H1 (cell line): ENCODE data around the gene FAM149B1. TPM values are rescaled to one million over a fixed set of nuclear protein-coding genes. Genes with fewer than 3 reads are reported as not detected.

Experiments
- CTCF ChIA-PET: fragments of 300-600 bp; sonication (Branson Sonifier 250); formaldehyde crosslinking; loops from one replicate; lab custom pipeline; 2021; ENCODE audit not compliant: partially characterized antibody; lab: Charles Lee
- POLR2A ChIA-PET: fragments of 300-600 bp; sonication (Branson Sonifier 250); formaldehyde crosslinking; loops from one replicate; lab custom pipeline; 2021; ENCODE audit warnings: inconsistent platforms; ENCODE audit not compliant: partially characterized antibody; lab: Charles Lee
- DNase-seq, 2 experiments: peaks; one replicate each; pipeline versions ENCODE4 v3.0.0 to v3.0.0-alpha.2; 2010 to 2022; ENCODE audit warnings: low spot score in 2 of 2, low read depth in 1 of 2, mixed read lengths in 1 of 2
- FAIRE-seq: peaks from 2 replicates; lab custom pipeline; 2011; peaks lifted over from hg19 to GRCh38; lab: Jason Lieb, UNC
- H2AFZ ChIP-seq: 2 replicates; pipeline ENCODE4 v1.8.1; 2012; ENCODE audit warnings: low read length, inconsistent platforms
- H2AK5ac ChIP-seq: 2 replicates; pipeline ENCODE4 v1.6.1; 2013; ENCODE audit warnings: low read depth, low read length
- H2BK120ac ChIP-seq: replicated peaks from 2 replicates; pipeline ENCODE3; 2013; ENCODE audit warnings: low read depth, low read length, inconsistent platforms
- H2BK12ac ChIP-seq: 2 replicates; pipeline ENCODE4 v1.6.1; 2013; ENCODE audit warnings: low read depth, low read length
- H2BK15ac ChIP-seq: 2 replicates; pipeline ENCODE4 v1.6.1; 2013; ENCODE audit warnings: low read length
- H2BK20ac ChIP-seq: 2 replicates; pipeline ENCODE4 v1.6.1; 2013; ENCODE audit warnings: low read length
- H2BK5ac ChIP-seq: 2 replicates; pipeline ENCODE4 v1.6.1; 2013; ENCODE audit warnings: low read depth, low read length
- H3K14ac ChIP-seq: 2 replicates; pipeline ENCODE4 v1.6.1; 2013; ENCODE audit warnings: inconsistent platforms; ENCODE audit not compliant: insufficient read length
- H3K18ac ChIP-seq: 2 replicates; pipeline ENCODE4 v1.6.1; 2013; ENCODE audit warnings: low read length; ENCODE audit errors: extremely low read depth
- H3K23ac ChIP-seq: 2 replicates; pipeline ENCODE4 v1.6.1; 2013; ENCODE audit warnings: inconsistent platforms; ENCODE audit not compliant: insufficient read length
- H3K23me2 ChIP-seq: 2 replicates; pipeline ENCODE4 v1.6.1; 2013; ENCODE audit warnings: low read depth, low read length
- H3K27ac ChIP-seq: 2 replicates; pipeline ENCODE4 v1.6.1; 2011; ENCODE audit warnings: low read depth, low read length, inconsistent platforms
- H3K27me3 ChIP-seq, 4 experiments: replicated peaks in 1 of 4; 1 replicate in 1 of 4; 2 replicates in 3 of 4; pipeline versions ENCODE4 v1.6.1 to v1.8.1; 2011 to 2013; ENCODE audit warnings: low read length in 3 of 4, mild to moderate bottlenecking in 3 of 4, inconsistent platforms in 2 of 4, mixed read lengths in 2 of 4, moderate library complexity in 1 of 4; ENCODE audit not compliant: control insufficient read depth in 3 of 4, insufficient read depth in 3 of 4; ENCODE audit errors: extremely low read depth in 1 of 4
- H3K36me3 ChIP-seq, 4 experiments: 2 replicates each; pipeline versions ENCODE4 v1.6.1 to v1.8.1; 2011 to 2013; ENCODE audit warnings: mild to moderate bottlenecking in 4 of 4, low read length in 3 of 4, moderate library complexity in 2 of 4, control low read depth in 1 of 4, inconsistent platforms in 1 of 4; ENCODE audit not compliant: insufficient read depth in 4 of 4, control insufficient read depth in 2 of 4
- H3K4ac ChIP-seq: replicated peaks from 2 replicates; pipeline ENCODE3; 2013; ENCODE audit warnings: low read length, low read depth, mixed read lengths, inconsistent platforms; ENCODE audit not compliant: insufficient read length
- H3K4me1 ChIP-seq, 4 experiments: replicated peaks in 1 of 4; 1 replicate in 1 of 4; 2 replicates in 3 of 4; pipeline versions ENCODE4 v1.6.1 to v1.8.1; 2011 to 2013; ENCODE audit warnings: low read length in 3 of 4, inconsistent platforms in 2 of 4, mixed read lengths in 1 of 4; ENCODE audit not compliant: insufficient read depth in 4 of 4, control insufficient read depth in 3 of 4
- H3K4me2 ChIP-seq, 2 experiments: 2 replicates each; pipeline versions ENCODE4 v1.6.1 to v1.8.1; 2011 to 2013; ENCODE audit warnings: low read depth in 2 of 2, low read length in 2 of 2, control low read depth in 1 of 2, inconsistent platforms in 1 of 2, mild to moderate bottlenecking in 1 of 2; ENCODE audit not compliant: insufficient read depth in 1 of 2
- H3K4me3 ChIP-seq, 4 experiments: fragments of 200-600, 300-600 bp in 1 of 4; sonication (generic), shearing (Covaris generic), sonication (Bioruptor Twin) in 1 of 4; 2 replicates each; pipeline versions ENCODE4 v1.5.1 to v1.8.1; 2011 to 2016; ENCODE audit warnings: low read length in 4 of 4, low read depth in 3 of 4, control low read depth in 2 of 4, inconsistent platforms in 2 of 4, mild to moderate bottlenecking in 2 of 4, mixed read lengths in 1 of 4, moderate library complexity in 1 of 4; ENCODE audit not compliant: insufficient read depth in 2 of 4; ENCODE audit errors: extremely low read depth in 1 of 4
- H3K56ac ChIP-seq: replicated peaks from 2 replicates; pipeline ENCODE3; 2013; ENCODE audit warnings: low read depth, mild to moderate bottlenecking, mixed read lengths, low read length, inconsistent platforms; ENCODE audit not compliant: insufficient read length
- H3K79me1 ChIP-seq: 2 replicates; pipeline ENCODE4 v1.6.1; 2013; ENCODE audit warnings: low read depth, low read length, control low read depth
- H3K79me2 ChIP-seq, 2 experiments: 2 replicates each; pipeline versions ENCODE4 v1.6.1 to v1.8.1; 2012 to 2013; ENCODE audit warnings: low read length in 2 of 2, mild to moderate bottlenecking in 2 of 2, inconsistent platforms in 1 of 2; ENCODE audit not compliant: insufficient read depth in 2 of 2, control insufficient read depth in 1 of 2
- H3K9ac ChIP-seq, 4 experiments: replicated peaks in 1 of 4; 1 replicate in 1 of 4; 2 replicates in 3 of 4; pipeline versions ENCODE4 v1.6.1 to v1.8.1; 2011 to 2013; ENCODE audit warnings: low read depth in 3 of 4, low read length in 3 of 4, control low read depth in 2 of 4, mild to moderate bottlenecking in 2 of 4, moderate library complexity in 2 of 4, inconsistent platforms in 1 of 4; ENCODE audit errors: extremely low read depth in 1 of 4
- H3K9me3 ChIP-seq, 2 experiments: 2 replicates each; pipeline versions ENCODE4 v1.6.1 to v1.8.1; 2012 to 2013; ENCODE audit warnings: mild to moderate bottlenecking in 2 of 2, moderate library complexity in 2 of 2, control low read depth in 1 of 2, inconsistent platforms in 1 of 2, low read depth in 1 of 2, low read length in 1 of 2, mixed read lengths in 1 of 2; ENCODE audit not compliant: insufficient read depth in 2 of 2
- H4K20me1 ChIP-seq, 2 experiments: replicated peaks in 1 of 2; 2 replicates each; pipeline versions ENCODE3 to v1.8.1; 2011 to 2013; ENCODE audit warnings: inconsistent platforms in 2 of 2, low read length in 2 of 2, mild to moderate bottlenecking in 1 of 2; ENCODE audit not compliant: insufficient read depth in 2 of 2, control insufficient read depth in 1 of 2
- H4K5ac ChIP-seq: 2 replicates; pipeline ENCODE4 v1.6.1; 2013; ENCODE audit warnings: low read length, low read depth, mixed read lengths, inconsistent platforms; ENCODE audit not compliant: insufficient read length
- H4K8ac ChIP-seq: 2 replicates; pipeline ENCODE4 v1.8.0; 2013; ENCODE audit warnings: mild to moderate bottlenecking, moderate library complexity, low read length, inconsistent platforms; ENCODE audit not compliant: insufficient read depth; ENCODE audit errors: extremely low read depth
- H4K91ac ChIP-seq: replicated peaks from 2 replicates; pipeline ENCODE3; 2013; ENCODE audit warnings: low read length, mixed read lengths, inconsistent platforms; ENCODE audit not compliant: insufficient read length
- BCL11A ChIP-seq, 2 experiments: IDR thresholded peaks; one replicate each; pipeline ENCODE4 v1.6.1; 2011; ENCODE audit warnings: low read depth in 2 of 2, low read length in 2 of 2, mild to moderate bottlenecking in 2 of 2
- CTCF ChIP-seq, 3 experiments: IDR thresholded peaks; 1 replicate in 2 of 3; 2 replicates in 1 of 3; pipeline versions ENCODE4 v1.5.1 to v1.6.1; 2011; ENCODE audit warnings: low read length in 3 of 3, mild to moderate bottlenecking in 3 of 3, inconsistent platforms in 2 of 3, low read depth in 1 of 3, moderate library complexity in 1 of 3; ENCODE audit not compliant: insufficient read depth in 1 of 3; ENCODE audit errors: control extremely low read depth in 1 of 3
- WGBS, 2 experiments: shearing (Covaris generic) in 1 of 2; methylation state at CpG; one replicate each; pipeline versions ENCODE4 v1.1.6 to v1.1.7; 2013 to 2015; ENCODE audit warnings: low lambda C conversion rate in 2 of 2, mixed read lengths in 2 of 2, inconsistent platforms in 1 of 2, low coverage in 1 of 2, missing lambda C conversion rate in 1 of 2; ENCODE audit not compliant: insufficient replicate concordance in 2 of 2, insufficient coverage in 1 of 2, insufficient read length in 1 of 2; ENCODE audit errors: extremely low coverage in 1 of 2, missing lambda C conversion rate in 1 of 2; 5-methylcytosine and 5-hydroxymethylcytosine counted together
- polyA plus RNA-seq, 7 experiments: library from polyadenylated mRNA; depleted of rRNA in 3 of 7; stranded (reverse) in 5 of 7; unstranded in 2 of 7; fragments of >200 nt in 5 of 7; fragments of 200-250 nt in 2 of 7; gene quantifications; 1 replicate in 5 of 7; 2 replicates in 1 of 7; 4 replicates in 1 of 7; pipeline versions ENCODE4 v1.2.1 to v1.2.3, GENCODE V29; 2011 to 2013; ENCODE audit warnings: missing spikeins in 2 of 7, mixed read lengths in 2 of 7
- total RNA-seq: library from RNA; stranded (reverse); fragmentation: NEBNext Ultra II Directional; extraction: Animal tissue kit (Norgen Biotek cat#: 25700); gene quantifications from 2 replicates; pipeline ENCODE4 v1.2.1, GENCODE V29; 2021

The FAM149B1 gene
- total and polyA plus RNA-seq, 2 of the 8 experiments (the other 6 are each of a cell fraction or from before 2014, with no cell fraction given), result 16.8 to 21.9 TPM

GRCh38 chr10:73253225-73253555, 85.3 kb downstream of the FAM149B1 start:
- no peak overlapping the region for H2AK5ac ChIP-seq
- H3K4me1 ChIP-seq, result peaks cover 0 to 4% (median 3%) of the 10 kb centered on the region in 4 experiments; a peak in 4 of 7 replicates
- no peak overlapping the region for H3K27ac ChIP-seq
- H3K14ac ChIP-seq, result no peak overlapping the region
- H3K56ac ChIP-seq, result peak overlapping the region; percentile 44
- no peak overlapping the region for H2BK5ac ChIP-seq
- no peak for DNase-seq
- H2BK15ac ChIP-seq, result no peak overlapping the region; the same call in 1 of the 2 replicates
- CTCF ChIA-PET, result interaction anchor here (0.5 to 4.2 kb wide), 7 partner anchors 10 to 371 kb away, joined by 3 to 18 read pairs (median 3); no protein-coding TSS in a partner anchor
- H3K4ac ChIP-seq, result no peak overlapping the region
- POLR2A ChIA-PET, result interaction anchor here (0.6 to 5.1 kb wide), 13 partner anchors 8 to 491 kb away, joined by 3 to 45 read pairs (median 4); partner anchors contain the start of genes ANXA7, PPP3CB and SEC24C
- H3K9me3 ChIP-seq, result no peaks in the 10 kb centered on the region
- no peak overlapping the region for H3K18ac ChIP-seq
- H3K79me2 ChIP-seq, result peaks cover 3 to 47% of the 10 kb centered on the region in 2 experiments; a peak in 2 of 4 replicates
- H3K9ac ChIP-seq, result peak overlapping the region; percentile 92 to 98 (median 95)
- TF ChIP-seq BCL11A (IDR thresholded peaks at IDR 0.05; ENCODE audit: low read depth in 2 of 2, low read length in 2 of 2) (no peak), CTCF (IDR thresholded peaks at IDR 0.05; ENCODE audit: control extremely low read depth in 1 of 3, insufficient read depth in 1 of 3, low read depth in 1 of 3, low read length in 3 of 3) (peak in 1 of 3 experiments; percentile 22; a peak in 1 of 4 replicates)
- no peak overlapping the region for H3K23ac ChIP-seq
- no peak for FAIRE-seq
- no peak overlapping the region; the same call in 1 of the 2 replicates for H2AFZ ChIP-seq
- H4K5ac ChIP-seq, result no peak overlapping the region
- no peak overlapping the region for H2BK120ac ChIP-seq
- no peak overlapping the region for H2BK12ac ChIP-seq
- H3K4me3 ChIP-seq, result peak overlapping the region; percentile 90 to 99 (median 97)
- H3K4me2 ChIP-seq, result peak overlapping the region; percentile 87 to 92
- H4K8ac ChIP-seq, result no peak overlapping the region
- H3K36me3 ChIP-seq, result peaks cover 0 to 18% (median 12%) of the 10 kb centered on the region in 4 experiments; a peak in 3 of 8 replicates
- no peak overlapping the region for H4K91ac ChIP-seq
- H3K79me1 ChIP-seq, result 0 out of 2 replicates have a peak, but pooled peaks cover 3% of the 10 kb centered on the region
- H2BK20ac ChIP-seq, result no peak overlapping the region
- peaks cover 7% of the 10 kb centered on the region for H3K23me2 ChIP-seq
- no peaks in the 10 kb centered on the region for H3K27me3 ChIP-seq
- WGBS, 2 experiments, result 4% methylated on average over 4 of the region's 4 CpGs; no CpG with 5 or more reads in 1 of the 2 experiments
- no peaks in the 10 kb centered on the region for H4K20me1 ChIP-seq
